HL-60/S4 treated with retinoic acid at 250 ng/mL for 4 days and 3 days (cell line): ENCODE measurements around the gene SLC17A2.

Experiments
- in situ Hi-C: fragments of 300-500 bp; cut with MboI; formaldehyde crosslinking; loops from 2 replicates; pipeline ENCODE4 v1.7.0; 2022; ENCODE audit warnings: low sequenced_read_pairs

SLC17A2 gene

DNA sequence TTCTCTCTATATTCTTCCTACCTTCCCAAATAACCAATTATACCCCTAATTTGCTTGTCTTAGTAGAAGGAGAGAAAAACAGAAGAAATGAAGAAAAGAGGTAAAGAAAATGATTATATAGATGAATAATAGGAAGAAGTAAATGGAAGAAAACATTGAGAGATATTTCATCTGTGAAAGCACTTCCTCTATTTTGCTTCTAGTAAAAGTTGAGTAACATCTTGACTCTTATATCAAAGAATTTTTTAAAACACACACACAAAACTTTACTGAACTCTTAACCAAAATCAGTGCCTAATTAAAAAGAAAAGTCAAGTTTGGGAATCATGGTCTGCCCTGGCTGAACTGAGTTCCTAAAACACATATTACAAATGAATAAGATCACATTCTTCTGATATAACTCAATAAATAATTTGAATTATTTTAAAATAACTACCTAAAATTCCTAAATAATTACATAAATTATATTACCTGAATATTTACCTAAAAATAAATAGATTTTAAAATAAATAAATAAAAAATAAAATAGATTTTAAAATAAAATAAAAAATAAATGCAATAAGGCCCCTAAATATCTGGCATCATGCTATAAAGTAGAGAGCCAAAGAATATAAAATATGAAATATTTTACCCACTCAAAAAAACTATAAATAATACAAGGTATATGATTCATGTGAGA is 8.8 kb downstream of the SLC17A2 start:
- in situ Hi-C loops: no loop called here

DNA sequence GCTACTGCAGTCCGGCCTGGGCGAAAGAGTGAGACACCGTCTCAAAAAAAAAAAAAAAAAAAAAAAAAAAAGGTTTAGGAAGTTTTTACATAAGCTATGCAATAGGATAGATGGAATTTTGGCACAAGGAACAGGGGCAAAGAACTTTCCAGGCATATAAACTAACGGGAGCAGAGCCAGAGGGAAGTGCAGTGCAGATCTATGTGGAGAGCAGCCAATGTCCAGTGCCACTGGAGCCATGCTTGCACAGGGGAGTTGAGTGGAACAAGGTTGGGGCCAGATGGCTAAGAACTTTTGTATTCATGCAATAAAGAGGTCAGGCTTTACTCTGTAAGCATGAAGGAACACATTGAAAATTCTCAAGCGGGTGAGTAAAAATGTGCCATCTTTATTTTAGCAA is 10.8 kb downstream of the SLC17A2 start:
- in situ Hi-C loops: no loop called here

DNA sequence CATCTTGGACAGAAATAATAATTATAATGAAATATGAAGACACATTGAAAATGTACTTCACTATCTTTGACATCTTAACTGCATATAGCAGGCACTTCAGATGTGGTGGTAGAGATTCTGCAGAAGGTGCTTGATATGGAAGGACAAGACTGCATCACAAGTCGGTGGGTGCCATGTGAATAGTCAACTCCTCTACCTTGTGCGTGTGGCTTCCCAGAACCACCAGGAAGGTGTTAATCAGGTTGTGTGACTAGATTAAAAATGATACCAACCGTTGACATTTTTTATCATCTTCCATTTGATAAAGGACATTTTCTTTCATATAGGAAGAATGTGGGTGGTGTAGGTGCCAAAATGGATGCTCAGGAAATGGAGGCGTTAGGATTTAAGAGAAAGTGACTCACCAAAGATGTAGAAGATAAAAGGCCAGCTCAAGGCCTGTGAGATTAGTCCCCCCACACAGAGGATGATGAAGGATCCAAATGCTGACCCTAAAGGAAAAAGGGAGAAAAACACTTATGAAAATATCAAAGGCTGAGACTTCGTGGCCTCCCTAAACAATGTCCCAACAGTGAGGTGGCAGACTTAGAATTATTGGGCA is 12.3 kb downstream of the SLC17A2 start:
- in situ Hi-C loops: no loop called here

DNA sequence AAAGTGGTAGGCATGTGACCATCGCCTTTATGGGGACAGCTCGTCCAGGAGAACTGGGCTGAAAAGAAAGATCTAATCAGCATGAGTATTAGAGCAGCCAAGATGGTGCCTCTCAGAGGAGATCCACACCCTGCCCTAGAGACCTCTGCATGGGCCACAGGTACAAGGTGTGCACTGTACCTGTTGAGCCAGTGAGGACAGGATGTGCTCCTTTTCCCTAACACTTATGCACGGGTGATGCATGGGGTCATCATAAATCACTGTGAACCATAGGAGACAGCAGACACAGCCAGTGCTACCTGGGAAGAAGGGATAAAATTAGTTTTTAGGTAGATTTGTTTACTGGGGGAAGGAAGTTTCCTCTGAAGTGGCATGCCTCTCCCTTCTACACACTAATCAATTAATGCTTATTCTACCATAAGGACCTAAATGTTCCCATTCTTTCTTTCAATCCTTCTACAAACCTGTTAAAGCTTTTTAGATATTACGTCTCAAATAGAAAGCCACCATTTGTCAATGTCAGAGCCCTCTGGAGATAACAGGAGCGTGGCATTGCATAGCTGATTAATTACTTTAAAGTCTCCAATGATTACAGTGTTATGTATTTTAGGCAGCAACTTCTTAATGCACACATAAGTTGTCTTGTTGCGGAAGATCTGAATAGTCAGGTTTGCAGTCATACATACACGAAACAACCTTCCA is 13.6 kb downstream of the SLC17A2 start:
- in situ Hi-C loops: no loop called here

DNA sequence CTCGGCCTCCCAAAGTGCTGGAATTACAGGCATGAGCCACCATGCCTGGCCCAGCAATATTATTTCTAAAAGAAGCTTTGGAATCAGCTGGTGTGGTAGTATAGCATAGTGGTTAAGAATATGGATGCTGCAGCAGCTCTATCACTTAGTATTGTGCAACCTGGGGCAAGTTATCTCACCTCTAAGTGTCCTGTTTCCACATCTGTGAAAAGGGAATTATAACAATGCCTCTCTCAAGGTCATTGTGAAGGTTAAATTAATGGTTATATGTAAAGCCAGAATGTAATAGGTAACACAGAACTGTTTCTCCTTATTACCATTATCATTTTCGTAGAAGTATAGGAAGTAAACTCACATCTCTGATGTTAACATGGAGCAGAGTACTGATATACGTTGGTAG is 14.2 kb downstream of the SLC17A2 start:
- in situ Hi-C loops: no loop called here

DNA sequence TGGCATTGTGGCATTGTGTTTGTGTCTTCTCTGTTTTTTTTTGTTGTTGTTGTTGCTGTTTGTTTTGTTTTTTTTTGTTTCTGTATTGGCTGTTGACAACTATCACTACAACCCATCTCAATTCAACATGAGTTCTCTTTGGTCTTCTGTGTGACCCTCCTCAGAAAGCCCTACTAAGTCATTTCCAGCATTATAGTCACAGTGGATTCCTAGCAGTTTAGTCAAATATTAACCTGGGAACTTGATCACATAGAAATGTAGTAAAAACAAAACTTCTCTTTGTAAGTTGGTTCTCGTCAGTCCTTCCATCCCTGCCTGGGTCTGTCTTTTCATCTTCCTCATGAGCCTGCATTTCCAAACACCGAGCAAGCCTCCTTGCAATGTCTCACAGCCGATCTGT is 16.8 kb downstream of the SLC17A2 start:
- in situ Hi-C loops: no loop called here

DNA sequence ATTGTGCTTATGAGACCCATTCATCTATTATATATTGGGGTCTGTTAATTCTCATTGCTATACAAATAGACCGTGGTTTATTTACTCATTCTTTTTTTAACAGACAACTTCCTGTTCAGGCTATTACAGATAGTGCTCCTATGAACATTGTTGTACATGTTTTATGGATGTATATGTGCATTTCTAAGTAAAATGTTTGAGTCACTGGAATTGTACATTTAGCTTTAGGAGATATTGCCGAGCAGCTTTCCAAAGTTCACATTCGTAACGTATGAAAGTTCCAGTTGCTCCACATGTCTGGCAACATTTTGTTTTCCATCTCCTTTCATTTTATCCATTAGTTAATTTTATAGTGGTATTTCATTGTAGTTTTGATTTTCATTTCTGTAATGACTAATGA is 19.1 kb downstream of the SLC17A2 start:
- in situ Hi-C loops: no loop called here

DNA sequence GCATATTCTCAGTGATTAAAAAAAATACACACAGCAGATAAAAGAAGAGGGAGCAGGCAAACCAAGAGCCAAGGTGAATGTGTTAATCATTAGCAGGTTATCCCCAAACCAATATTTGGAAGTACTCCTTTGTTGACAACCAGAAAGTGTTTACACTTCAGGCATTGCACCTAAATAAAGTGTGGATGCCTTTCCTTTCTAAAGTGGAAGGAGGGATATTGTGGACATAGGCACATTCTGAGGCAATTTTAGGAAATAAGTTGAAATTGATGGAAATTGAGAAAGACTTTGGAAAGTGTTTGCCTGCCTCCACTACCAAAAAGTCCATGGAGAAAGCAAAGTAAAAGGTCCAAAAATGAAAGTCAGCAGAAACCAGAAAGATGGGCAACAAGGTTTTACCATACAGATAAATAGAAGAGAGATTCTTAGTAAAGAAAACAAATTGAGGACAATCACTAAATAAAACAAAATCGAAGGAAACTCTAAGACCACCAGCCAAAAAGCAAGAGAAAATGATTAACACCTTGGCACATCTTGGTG is 22.9 kb downstream of the SLC17A2 start:
- in situ Hi-C loops: no loop called here

DNA sequence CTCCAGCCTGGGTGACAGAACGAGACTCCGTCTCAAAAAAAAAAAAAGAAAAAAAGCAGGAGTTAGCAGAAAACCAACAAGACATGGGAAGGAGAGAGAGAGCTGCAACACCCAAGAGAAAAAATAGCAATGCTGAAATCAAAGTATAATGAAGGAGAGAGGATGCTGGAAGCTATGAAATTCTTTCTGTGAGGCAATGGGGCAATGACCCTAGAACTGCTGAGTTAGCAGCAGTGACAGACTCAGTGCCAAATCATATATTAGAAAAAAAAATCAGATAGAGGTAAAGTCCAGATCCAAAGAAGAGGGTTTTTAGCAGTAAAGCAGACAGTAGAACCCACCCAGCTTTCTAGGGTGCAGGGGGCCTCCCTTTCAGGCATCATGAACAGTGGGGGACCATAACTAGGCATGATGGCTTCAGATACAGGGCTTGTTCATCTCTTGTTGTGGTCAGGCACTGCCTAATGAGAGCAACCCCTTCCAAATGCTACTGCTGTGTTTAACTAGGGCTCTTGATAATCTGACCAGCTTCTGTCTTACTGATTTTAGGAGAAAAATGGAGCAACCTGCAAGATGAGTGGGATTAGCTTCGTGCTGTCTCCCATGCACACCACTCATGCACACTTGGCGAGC is 26.9 kb downstream of the SLC17A2 start:
- in situ Hi-C loops: no loop called here

DNA sequence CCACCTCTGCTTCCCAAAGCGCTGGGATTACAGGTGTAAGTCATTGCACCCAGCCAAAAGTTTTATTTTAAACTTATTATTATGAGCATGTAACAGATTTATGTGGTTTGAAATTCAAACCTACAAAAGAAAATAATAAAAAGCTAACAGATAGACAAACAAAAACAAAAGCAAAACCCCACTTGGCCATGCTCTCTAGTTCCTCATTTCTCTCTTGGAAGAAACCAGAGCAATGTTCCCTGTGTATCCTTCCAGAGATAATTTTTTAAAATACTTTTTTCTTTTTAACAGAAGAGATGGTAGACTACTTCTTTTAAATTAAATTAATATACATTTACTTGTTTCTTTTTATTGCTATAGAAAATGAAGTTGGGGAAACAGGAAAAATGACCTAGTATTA is 28.4 kb downstream of the SLC17A2 start:
- in situ Hi-C loops: no loop called here

DNA sequence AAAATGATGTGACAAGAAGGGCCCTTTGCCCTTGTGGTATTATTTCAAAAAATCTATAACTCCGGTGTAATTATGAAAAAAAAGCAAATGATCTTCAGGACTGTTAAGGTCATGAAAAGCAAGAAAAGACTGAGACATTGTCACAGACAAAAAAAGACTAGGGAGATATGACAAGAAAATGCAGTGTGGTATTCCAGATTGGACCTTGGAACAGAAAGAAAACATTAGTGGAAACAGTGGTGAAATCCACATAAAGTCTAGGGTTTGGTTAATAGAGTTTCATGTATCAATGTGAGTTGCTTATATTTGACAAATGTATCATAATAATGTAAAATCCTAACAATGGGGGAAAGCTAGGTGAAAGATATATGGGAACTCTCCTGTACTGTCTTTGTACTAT is 29.6 kb downstream of the SLC17A2 start:
- in situ Hi-C loops: no loop called here

DNA sequence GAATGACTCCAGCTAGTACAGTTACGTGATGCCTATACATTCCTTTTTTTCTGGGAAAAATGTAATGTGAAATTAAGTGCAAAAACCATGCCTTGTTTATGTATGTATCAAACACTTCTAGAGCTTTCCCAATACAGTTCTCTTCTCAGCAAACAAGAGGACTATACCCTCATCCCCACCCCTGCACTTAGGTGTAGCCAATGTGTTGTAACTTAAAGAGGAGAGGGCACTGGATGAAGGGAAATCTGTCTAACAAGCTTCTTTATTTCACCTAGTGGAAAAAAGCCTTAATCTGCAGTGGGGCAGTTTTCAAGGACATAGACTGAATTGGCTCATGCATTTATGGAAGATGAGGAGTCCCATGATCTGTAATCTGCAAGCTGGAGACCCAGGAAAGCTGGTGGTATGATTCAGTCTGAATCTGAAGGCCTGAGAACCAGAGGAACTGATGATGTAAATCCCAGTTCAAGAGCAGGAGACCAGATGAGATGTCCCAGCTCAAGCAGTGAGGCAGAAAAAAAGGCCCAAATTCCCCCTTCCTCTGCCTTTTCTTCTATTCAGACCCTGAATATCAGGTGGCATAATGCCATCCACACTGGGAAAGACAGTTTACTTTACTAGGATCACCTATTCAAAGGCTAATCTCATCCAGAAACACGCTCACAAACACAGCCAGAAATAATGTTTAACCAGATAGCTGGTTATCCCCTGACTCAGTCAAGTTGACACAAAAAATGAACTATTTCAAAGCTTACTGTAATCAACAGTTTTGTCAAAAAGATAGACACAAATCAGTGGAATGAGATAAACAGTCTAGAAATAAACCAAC is 30.7 kb downstream of the SLC17A2 start:
- in situ Hi-C loops: no loop called here

DNA sequence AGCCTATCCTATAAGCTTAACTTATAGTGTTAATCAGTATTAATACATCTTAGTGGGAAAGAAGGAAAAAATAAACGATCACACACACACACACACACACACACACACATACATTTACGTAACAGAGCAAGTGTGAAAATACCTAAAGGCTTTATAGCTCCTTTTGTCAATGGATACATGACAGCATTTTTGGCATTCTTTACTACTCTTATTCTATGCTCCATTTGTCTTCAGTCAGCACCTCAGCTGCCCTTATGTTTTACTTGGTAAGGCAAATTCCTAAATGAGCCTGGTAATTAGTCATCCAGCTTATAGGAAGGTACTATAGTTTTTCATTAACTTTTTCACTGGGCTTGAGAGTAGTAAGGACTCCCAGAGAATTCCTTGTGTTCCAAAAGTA is 31.4 kb downstream of the SLC17A2 start:
- in situ Hi-C loops: no loop called here

DNA sequence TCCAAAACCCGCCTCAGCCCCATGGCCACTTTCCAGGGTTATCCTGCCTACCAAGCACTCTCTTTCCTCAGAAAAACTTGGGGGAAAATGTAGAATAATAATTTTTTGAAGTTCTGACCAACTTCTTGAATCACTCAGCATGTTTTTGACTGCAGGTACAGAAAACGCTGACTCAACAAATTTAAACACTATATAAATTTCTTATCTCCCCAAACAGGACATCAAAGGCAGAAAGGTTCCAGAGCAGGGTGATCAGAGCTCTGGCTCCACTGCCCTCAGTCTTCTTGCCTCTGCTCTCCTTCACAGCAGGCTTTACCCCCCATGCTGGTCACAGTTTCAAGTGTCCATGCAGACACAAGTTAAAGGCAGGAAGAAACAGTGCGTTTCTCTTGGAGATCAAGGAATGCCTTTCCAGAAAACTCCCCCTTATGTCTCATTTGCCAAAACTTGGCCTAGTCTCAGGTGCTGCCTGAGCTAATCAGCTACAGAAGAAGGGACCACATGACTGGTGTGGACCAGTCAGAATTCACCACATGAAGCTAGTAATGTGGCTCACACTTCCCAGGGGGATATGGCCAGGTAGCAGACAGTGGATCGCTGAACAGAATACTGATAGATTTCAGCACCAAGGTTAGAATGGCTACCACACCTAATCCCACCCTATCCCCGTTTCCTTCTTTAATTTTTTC is 32.1 kb downstream of the SLC17A2 start:
- in situ Hi-C loops: no loop called here

DNA sequence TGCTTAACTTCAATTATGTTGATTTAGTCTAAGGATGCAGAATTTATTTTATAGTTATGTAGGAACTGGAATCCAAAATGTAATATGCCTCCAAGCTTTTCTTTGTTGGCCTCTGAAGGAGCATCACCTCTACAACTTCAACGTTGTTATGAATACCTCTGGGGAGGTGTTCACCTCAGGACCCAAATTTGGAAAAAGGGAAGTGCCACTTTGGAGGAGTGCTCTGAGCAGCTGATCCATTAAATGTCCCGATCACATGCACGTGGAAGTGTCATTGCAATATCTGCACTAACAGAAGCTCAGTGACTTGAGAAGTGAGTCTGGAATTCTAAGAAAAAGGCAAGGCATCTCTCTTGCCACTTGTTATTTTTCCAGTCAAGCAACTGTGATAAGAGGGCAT is 34.2 kb downstream of the SLC17A2 start:
- in situ Hi-C loops: no loop called here

DNA sequence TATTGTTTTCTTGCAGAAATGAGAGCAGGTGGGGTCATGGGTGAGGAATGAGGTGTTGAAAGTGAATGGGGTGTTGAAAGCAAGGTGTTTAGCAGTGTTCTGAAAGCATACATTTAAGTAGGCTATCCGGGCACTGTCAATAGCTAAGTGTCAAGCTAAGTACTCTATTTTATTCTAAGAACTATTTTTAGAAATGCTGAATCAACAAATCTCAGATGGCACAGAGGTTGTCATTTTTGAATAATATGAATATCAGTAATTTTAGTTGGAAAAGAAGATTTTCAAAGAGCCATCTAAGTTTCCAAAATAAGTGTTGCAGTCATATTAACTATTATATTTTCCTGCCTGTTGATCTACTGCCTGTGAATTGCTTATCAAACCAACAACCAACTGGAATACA is 34.7 kb downstream of the SLC17A2 start:
- in situ Hi-C loops: no loop called here

DNA sequence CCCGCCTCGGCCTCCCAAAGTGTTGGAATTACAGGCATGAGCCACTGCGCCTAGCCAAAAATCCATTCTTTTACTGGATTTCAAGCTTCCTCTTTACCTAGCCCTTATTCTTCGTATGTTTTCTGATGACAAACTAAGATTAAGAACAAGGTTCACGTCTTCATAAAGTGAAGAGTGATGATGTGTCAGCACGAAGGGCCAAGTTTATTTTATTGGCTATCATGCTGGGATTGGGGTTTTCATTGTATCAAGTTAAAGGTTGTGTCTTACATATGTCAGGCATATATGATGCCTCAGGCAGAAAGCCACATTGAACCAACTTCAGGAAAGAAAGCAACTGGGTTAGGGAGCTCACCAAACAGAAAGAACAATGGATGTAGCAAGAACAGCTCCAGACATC is 36.7 kb downstream of the SLC17A2 start:
- in situ Hi-C loops: no loop called here

DNA sequence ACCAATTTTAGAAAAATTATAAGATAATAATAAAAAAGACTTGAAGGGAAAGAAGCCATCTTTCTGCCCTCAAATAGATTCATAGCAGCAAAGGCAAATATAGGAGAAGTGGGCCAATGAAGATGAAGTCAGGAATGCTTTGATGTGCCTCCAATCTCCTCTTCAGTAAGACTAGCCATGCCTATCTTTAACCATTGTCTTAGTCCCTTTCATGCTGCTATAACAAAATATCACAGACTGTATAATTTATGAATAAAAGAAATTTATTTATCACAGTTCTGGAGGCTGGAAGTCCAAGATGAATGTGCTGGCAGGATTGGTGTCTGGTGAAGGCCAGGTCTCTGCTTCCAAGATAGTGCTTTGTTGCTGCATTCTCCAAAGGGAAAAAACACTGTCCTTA is 37.6 kb downstream of the SLC17A2 start:
- in situ Hi-C loops: no loop called here

DNA sequence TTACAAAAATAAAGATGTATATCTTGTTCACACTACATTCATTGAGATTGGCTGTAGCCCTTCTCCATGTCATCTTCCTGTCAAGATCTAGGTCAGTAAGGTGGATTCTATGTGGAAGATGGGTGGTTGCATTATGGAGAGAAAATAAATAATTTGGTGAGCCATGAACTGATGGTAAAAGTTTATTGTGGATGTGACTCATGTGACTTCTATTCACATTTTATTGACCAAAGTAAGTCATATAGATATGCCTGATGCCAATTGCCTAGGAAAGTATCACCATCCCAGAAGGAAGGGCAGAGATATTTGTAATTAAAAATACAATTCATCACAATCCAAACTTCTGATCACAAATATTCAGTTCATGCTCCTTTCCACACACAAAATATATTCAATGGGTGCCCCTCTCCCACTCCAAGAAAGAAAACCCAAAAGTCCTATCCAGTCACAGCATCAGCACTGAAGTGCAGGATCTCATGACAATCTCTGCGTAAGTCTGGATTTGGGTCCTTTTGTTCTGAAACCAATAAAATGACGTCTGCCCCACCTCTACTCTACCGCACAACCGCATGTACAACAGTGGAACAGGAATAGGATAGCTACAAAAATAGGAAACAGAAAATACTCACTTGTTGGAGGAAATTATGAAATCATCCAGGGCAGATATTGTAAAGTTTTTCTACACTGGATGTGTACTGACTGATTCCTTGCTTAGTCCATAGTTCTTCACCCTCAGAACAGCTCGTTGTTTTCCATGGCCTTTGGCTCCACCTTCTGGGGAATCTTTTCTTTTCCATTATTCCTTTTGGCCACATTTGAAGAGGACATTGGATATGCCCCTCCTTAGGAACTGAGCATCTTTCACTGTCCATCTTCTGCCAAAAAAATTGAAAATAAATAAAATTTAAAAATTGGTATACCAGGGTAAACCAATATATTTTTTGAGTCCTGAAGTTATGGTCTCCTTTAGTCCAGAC is 40.3 kb downstream of the SLC17A2 start:
- in situ Hi-C loops: no loop called here
